HEK293 (cell line): Measurements from ENCODE around the gene SOS2.

Experiments used
- CTCF ChIA-PET: fragments of 350-600 bp; formaldehyde crosslinking; extraction: SDS; loops from one replicate; lab custom pipeline; 2021; ENCODE audit warnings: antibody characterized with exemption; lab: Yijun Ruan, JAX
- POLR2A ChIA-PET: fragments of 300-600 bp; formaldehyde crosslinking; extraction: SDS; loops from one replicate; lab custom pipeline; 2020; ENCODE audit warnings: antibody characterized with exemption, inconsistent platforms; lab: Yijun Ruan, JAX
- H3K27ac ChIP-seq: fragments of 200-500 bp; sonication (Bioruptor generic); 2 replicates; pipeline ENCODE4 v1.5.1; 2014; ENCODE audit warnings: low read depth, low read length, control low read depth, inconsistent platforms; ENCODE audit errors: extremely low read depth
- H3K36me3 ChIP-seq, 2 experiments: fragments of 200-500 bp in 1 of 2; sonication (Bioruptor generic) in 1 of 2; 1 replicate in 1 of 2; 2 replicates in 1 of 2; pipeline ENCODE4 v1.5.1; 2014 to 2017; ENCODE audit warnings: inconsistent platforms in 2 of 2, low read length in 2 of 2; ENCODE audit not compliant: control insufficient read depth in 2 of 2, insufficient read depth in 1 of 2
- H3K4me1 ChIP-seq: fragments of 200-500 bp; sonication (Bioruptor generic); 2 replicates; pipeline ENCODE4 v1.5.1; 2014; ENCODE audit warnings: mild to moderate bottlenecking, low read length, inconsistent platforms; ENCODE audit not compliant: control insufficient read depth, insufficient read depth
- H3K4me3 ChIP-seq: 2 replicates; pipeline ENCODE4 v1.5.1; 2011; ENCODE audit warnings: low read depth, mild to moderate bottlenecking, control low read depth, low read length, moderate library complexity
- H3K9me3 ChIP-seq: fragments of 200-500 bp; sonication (Bioruptor generic); 2 replicates; pipeline ENCODE4 v1.5.1; 2014; ENCODE audit warnings: low read depth, low read length, inconsistent platforms; ENCODE audit not compliant: control insufficient read depth, insufficient read depth
- GLIS2 ChIP-seq: fragments of 450-650 bp; formaldehyde crosslinking; IDR thresholded peaks from 2 replicates; pipeline ENCODE4 v1.5.1; 2016; ENCODE audit warnings: missing biosample characterization, missing genetic modification characterization
- MYNN ChIP-seq: fragments of 450-650 bp; formaldehyde crosslinking; IDR thresholded peaks from 2 replicates; pipeline ENCODE4 v1.5.1; 2016; ENCODE audit warnings: missing biosample characterization, missing genetic modification characterization, borderline replicate concordance
- ZIC2 ChIP-seq: fragments of 450-650 bp; formaldehyde crosslinking; IDR thresholded peaks from 2 replicates; pipeline ENCODE4 v1.5.1; 2016; ENCODE audit warnings: missing biosample characterization, missing genetic modification characterization
- ZNF10 ChIP-seq: fragments of 450-650 bp; formaldehyde crosslinking; IDR thresholded peaks from 2 replicates; pipeline ENCODE4 v1.5.1; 2017; ENCODE audit warnings: missing biosample characterization, missing genetic modification characterization
- ZNF23 ChIP-seq: fragments of 450-650 bp; formaldehyde crosslinking; IDR thresholded peaks from 2 replicates; pipeline ENCODE4 v1.5.1; 2016; ENCODE audit warnings: missing biosample characterization, missing genetic modification characterization, borderline replicate concordance
- ZNF416 ChIP-seq: fragments of 450-650 bp; formaldehyde crosslinking; IDR thresholded peaks from 2 replicates; pipeline ENCODE4 v1.5.1; 2016; ENCODE audit warnings: missing biosample characterization, missing genetic modification characterization
- ZNF501 ChIP-seq: fragments of 450-650 bp; formaldehyde crosslinking; IDR thresholded peaks from 2 replicates; pipeline ENCODE4 v1.5.1; 2016; ENCODE audit warnings: missing biosample characterization, missing genetic modification characterization
- ZNF514 ChIP-seq: fragments of 450-650 bp; formaldehyde crosslinking; IDR thresholded peaks from 2 replicates; pipeline ENCODE4 v1.5.1; 2016; ENCODE audit warnings: missing biosample characterization, missing genetic modification characterization
- ZNF529 ChIP-seq: fragments of 450-650 bp; formaldehyde crosslinking; IDR thresholded peaks from 2 replicates; pipeline ENCODE4 v1.5.1; 2017; ENCODE audit warnings: missing genetic modification characterization, missing biosample characterization; ENCODE audit not compliant: insufficient replicate concordance
- ZNF530 ChIP-seq: fragments of 450-650 bp; formaldehyde crosslinking; IDR thresholded peaks from 2 replicates; pipeline ENCODE4 v1.5.1; 2016; ENCODE audit warnings: low read depth, missing biosample characterization, missing genetic modification characterization
- TF ChIP-seq, protein P1 (sequence below): fragments of 450-650 bp; formaldehyde crosslinking; IDR thresholded peaks from 2 replicates; pipeline ENCODE4 v1.5.1; 2016; ENCODE audit warnings: missing biosample characterization, missing genetic modification characterization
- TF ChIP-seq, protein P2 (sequence below): fragments of 450-650 bp; formaldehyde crosslinking; conservative IDR thresholded peaks from 2 replicates; pipeline ENCODE4 v1.5.1; 2016; ENCODE audit warnings: low read depth, missing biosample characterization, missing genetic modification characterization
- TF ChIP-seq, protein P3 (sequence below): fragments of 450-650 bp; formaldehyde crosslinking; IDR thresholded peaks from 2 replicates; pipeline ENCODE4; 2016; ENCODE audit warnings: missing biosample characterization, missing genetic modification characterization
- TF ChIP-seq, protein P4 (sequence below): fragments of 450-650 bp; formaldehyde crosslinking; IDR thresholded peaks from 2 replicates; pipeline ENCODE4 v1.5.1; 2016; ENCODE audit warnings: missing biosample characterization, missing genetic modification characterization
- TF ChIP-seq, protein P5 (sequence below): fragments of 450-650 bp; formaldehyde crosslinking; IDR thresholded peaks from 2 replicates; pipeline ENCODE4 v1.5.1; 2017; ENCODE audit warnings: missing biosample characterization, missing genetic modification characterization

SOS2 gene

DNA sequence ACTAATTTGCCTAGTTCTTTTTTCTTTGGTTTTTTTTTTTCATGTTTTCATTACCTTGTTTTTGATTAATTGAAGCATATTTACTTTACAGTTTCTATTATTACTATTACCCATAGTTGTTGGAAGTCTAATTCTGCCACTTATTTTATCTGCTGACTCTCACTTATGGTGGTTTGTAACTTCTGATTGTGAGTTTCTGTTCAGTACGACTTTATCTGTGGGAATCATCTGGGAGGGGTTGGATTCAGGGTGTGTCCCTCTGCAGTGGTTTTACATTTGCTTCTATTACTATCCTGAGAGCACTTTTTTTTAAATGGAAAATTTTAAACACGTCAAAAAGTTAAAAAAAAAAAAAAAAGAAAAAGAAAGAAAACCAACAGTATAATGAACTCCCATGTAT, 26.4 kb upstream of the SOS2 start:
- POLR2A ChIA-PET: interaction anchor here (0.6 kb wide), 1 partner anchor 23 kb away, joined by 5 read pairs; no protein-coding TSS in a partner anchor
- Histone ChIP-seq H3K4me3 (no peak overlapping the region), H3K36me3 (peaks cover 13 to 24% of the 10 kb centered on the region in 2 experiments; a peak in 2 of 3 replicates)
- TF ChIP-seq, protein P1, sequence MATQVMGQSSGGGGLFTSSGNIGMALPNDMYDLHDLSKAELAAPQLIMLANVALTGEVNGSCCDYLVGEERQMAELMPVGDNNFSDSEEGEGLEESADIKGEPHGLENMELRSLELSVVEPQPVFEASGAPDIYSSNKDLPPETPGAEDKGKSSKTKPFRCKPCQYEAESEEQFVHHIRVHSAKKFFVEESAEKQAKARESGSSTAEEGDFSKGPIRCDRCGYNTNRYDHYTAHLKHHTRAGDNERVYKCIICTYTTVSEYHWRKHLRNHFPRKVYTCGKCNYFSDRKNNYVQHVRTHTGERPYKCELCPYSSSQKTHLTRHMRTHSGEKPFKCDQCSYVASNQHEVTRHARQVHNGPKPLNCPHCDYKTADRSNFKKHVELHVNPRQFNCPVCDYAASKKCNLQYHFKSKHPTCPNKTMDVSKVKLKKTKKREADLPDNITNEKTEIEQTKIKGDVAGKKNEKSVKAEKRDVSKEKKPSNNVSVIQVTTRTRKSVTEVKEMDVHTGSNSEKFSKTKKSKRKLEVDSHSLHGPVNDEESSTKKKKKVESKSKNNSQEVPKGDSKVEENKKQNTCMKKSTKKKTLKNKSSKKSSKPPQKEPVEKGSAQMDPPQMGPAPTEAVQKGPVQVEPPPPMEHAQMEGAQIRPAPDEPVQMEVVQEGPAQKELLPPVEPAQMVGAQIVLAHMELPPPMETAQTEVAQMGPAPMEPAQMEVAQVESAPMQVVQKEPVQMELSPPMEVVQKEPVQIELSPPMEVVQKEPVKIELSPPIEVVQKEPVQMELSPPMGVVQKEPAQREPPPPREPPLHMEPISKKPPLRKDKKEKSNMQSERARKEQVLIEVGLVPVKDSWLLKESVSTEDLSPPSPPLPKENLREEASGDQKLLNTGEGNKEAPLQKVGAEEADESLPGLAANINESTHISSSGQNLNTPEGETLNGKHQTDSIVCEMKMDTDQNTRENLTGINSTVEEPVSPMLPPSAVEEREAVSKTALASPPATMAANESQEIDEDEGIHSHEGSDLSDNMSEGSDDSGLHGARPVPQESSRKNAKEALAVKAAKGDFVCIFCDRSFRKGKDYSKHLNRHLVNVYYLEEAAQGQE (tag by site-specific recombination): no peak
- TF ChIP-seq, protein P2, sequence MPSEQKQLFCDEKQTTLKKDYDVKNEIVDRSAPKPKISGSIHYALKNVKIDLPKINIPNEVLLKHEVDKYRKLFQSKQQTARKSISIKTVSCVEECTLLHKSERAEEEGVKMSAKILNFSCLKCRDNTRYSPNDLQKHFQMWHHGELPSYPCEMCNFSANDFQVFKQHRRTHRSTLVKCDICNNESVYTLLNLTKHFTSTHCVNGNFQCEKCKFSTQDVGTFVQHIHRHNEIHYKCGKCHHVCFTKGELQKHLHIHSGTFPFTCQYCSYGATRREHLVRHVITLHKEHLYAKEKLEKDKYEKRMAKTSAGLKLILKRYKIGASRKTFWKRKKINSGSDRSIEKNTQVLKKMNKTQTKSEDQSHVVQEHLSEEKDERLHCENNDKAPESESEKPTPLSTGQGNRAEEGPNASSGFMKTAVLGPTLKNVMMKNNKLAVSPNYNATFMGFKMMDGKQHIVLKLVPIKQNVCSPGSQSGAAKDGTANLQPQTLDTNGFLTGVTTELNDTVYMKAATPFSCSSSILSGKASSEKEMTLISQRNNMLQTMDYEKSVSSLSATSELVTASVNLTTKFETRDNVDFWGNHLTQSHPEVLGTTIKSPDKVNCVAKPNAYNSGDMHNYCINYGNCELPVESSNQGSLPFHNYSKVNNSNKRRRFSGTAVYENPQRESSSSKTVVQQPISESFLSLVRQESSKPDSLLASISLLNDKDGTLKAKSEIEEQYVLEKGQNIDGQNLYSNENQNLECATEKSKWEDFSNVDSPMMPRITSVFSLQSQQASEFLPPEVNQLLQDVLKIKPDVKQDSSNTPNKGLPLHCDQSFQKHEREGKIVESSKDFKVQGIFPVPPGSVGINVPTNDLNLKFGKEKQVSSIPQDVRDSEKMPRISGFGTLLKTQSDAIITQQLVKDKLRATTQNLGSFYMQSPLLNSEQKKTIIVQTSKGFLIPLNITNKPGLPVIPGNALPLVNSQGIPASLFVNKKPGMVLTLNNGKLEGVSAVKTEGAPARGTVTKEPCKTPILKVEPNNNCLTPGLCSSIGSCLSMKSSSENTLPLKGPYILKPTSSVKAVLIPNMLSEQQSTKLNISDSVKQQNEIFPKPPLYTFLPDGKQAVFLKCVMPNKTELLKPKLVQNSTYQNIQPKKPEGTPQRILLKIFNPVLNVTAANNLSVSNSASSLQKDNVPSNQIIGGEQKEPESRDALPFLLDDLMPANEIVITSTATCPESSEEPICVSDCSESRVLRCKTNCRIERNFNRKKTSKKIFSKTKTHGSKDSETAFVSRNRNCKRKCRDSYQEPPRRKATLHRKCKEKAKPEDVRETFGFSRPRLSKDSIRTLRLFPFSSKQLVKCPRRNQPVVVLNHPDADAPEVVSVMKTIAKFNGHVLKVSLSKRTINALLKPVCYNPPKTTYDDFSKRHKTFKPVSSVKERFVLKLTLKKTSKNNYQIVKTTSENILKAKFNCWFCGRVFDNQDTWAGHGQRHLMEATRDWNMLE (tag by site-specific recombination): no peak
- TF ChIP-seq ZNF530 (no peak), ZNF416 (no peak), ZNF23 (no peak), ZIC2 (no peak), ZNF501 (no peak), ZNF10 (tag by site-specific recombination) (no peak), ZNF529 (tag by site-specific recombination) (no peak), MYNN (tag by site-specific recombination) (no peak), GLIS2 (tag by site-specific recombination) (no peak), ZNF514 (tag by site-specific recombination) (no peak)
- TF ChIP-seq, protein P3, sequence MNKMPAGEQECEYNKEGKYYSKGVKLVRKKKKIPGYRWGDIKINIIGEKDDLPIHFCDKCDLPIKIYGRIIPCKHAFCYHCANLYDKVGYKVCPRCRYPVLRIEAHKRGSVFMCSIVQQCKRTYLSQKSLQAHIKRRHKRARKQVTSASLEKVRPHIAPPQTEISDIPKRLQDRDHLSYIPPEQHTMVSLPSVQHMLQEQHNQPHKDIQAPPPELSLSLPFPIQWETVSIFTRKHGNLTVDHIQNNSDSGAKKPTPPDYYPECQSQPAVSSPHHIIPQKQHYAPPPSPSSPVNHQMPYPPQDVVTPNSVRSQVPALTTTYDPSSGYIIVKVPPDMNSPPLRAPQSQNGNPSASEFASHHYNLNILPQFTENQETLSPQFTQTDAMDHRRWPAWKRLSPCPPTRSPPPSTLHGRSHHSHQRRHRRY (tag by site-specific recombination): no peak
- TF ChIP-seq, protein P4, sequence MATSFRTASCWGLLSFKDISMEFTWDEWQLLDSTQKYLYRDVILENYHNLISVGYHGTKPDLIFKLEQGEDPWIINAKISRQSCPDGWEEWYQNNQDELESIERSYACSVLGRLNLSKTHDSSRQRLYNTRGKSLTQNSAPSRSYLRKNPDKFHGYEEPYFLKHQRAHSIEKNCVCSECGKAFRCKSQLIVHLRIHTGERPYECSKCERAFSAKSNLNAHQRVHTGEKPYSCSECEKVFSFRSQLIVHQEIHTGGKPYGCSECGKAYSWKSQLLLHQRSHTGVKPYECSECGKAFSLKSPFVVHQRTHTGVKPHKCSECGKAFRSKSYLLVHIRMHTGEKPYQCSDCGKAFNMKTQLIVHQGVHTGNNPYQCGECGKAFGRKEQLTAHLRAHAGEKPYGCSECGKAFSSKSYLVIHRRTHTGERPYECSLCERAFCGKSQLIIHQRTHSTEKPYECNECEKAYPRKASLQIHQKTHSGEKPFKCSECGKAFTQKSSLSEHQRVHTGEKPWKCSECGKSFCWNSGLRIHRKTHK: no peak
- TF ChIP-seq, protein P5, sequence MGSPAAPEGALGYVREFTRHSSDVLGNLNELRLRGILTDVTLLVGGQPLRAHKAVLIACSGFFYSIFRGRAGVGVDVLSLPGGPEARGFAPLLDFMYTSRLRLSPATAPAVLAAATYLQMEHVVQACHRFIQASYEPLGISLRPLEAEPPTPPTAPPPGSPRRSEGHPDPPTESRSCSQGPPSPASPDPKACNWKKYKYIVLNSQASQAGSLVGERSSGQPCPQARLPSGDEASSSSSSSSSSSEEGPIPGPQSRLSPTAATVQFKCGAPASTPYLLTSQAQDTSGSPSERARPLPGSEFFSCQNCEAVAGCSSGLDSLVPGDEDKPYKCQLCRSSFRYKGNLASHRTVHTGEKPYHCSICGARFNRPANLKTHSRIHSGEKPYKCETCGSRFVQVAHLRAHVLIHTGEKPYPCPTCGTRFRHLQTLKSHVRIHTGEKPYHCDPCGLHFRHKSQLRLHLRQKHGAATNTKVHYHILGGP (tag by site-specific recombination): no peak
- TF ChIP-seq, all 188 proteins: peak for 0
- Histone ChIP-seq H3K27ac (no peak overlapping the region), H3K4me1 (0 out of 2 replicates have a peak, but pooled peaks cover 4% of the 10 kb centered on the region), H3K9me3 (no peaks in the 10 kb centered on the region)
- CTCF ChIA-PET: no interaction called here
